Mesenchymal stem cell (in vitro differentiated cells and primary cell): ENCODE results near the gene HAUS1.
"Not testable (repeated sequence)": the region's sequence is repeated elsewhere in the genome, so short reads cannot be mapped to it uniquely, and the experiment has no call there.

Experiments
- DNase-seq: peaks from one replicate; pipeline ENCODE4 v3.0.0-alpha.2; 2013
- H2AFZ ChIP-seq: one replicate; pipeline ENCODE4 v1.6.1; 2013; ENCODE audit warnings: low read depth, mild to moderate bottlenecking, control low read depth, inconsistent platforms, low read length, moderate library complexity
- H2AK5ac ChIP-seq: 2 replicates; pipeline ENCODE4 v1.6.1; 2013; ENCODE audit warnings: low read length, moderate library complexity, mild to moderate bottlenecking, inconsistent platforms; ENCODE audit not compliant: severe bottlenecking
- H2BK120ac ChIP-seq: one replicate; pipeline ENCODE4 v1.6.1; 2013; ENCODE audit warnings: low read depth, mild to moderate bottlenecking, inconsistent platforms, low read length, moderate library complexity
- H2BK12ac ChIP-seq, 2 experiments: one replicate each; pipeline ENCODE4 v1.6.1; 2013; ENCODE audit warnings: inconsistent platforms in 2 of 2, low read length in 2 of 2, mild to moderate bottlenecking in 2 of 2, moderate library complexity in 2 of 2, control low read depth in 1 of 2
- H2BK15ac ChIP-seq: one replicate; pipeline ENCODE4 v1.6.1; 2013; ENCODE audit warnings: mild to moderate bottlenecking, low read depth, inconsistent platforms; ENCODE audit not compliant: poor library complexity, severe bottlenecking
- H2BK5ac ChIP-seq: 2 replicates; pipeline ENCODE4 v1.6.1; 2013; ENCODE audit warnings: low read depth, mild to moderate bottlenecking, low read length, control low read depth, inconsistent platforms; ENCODE audit not compliant: poor library complexity, severe bottlenecking
- H3K14ac ChIP-seq, 2 experiments: one replicate each; pipeline ENCODE4 v1.6.1; 2013; ENCODE audit warnings: inconsistent platforms in 2 of 2, low read length in 2 of 2, control low read depth in 1 of 2, mild to moderate bottlenecking in 1 of 2, moderate library complexity in 1 of 2
- H3K18ac ChIP-seq, 2 experiments: one replicate each; pipeline ENCODE4 v1.6.1; 2013; ENCODE audit warnings: inconsistent platforms in 2 of 2, low read length in 2 of 2, control low read depth in 1 of 2, low read depth in 1 of 2, mild to moderate bottlenecking in 1 of 2
- H3K23ac ChIP-seq, 2 experiments: one replicate each; pipeline ENCODE4 v1.6.1; 2013; ENCODE audit warnings: inconsistent platforms in 2 of 2, low read length in 2 of 2, mild to moderate bottlenecking in 2 of 2, moderate library complexity in 2 of 2, control low read depth in 1 of 2
- H3K27ac ChIP-seq: 2 replicates; pipeline ENCODE4 v1.5.1; 2013; ENCODE audit warnings: mild to moderate bottlenecking, moderate library complexity, low read length, control low read depth, inconsistent platforms; ENCODE audit not compliant: poor library complexity, severe bottlenecking
- H3K27me3 ChIP-seq, 2 experiments: 2 replicates each; pipeline versions ENCODE4 v1.6.1 to v1.7.0; 2013; ENCODE audit warnings: low read length in 2 of 2, mild to moderate bottlenecking in 2 of 2, moderate library complexity in 2 of 2, control low read depth in 1 of 2, inconsistent platforms in 1 of 2; ENCODE audit not compliant: control insufficient read depth in 1 of 2, insufficient read depth in 1 of 2
- H3K36me3 ChIP-seq, 2 experiments: 2 replicates each; pipeline versions ENCODE4 v1.6.1 to v1.7.0; 2013; ENCODE audit warnings: low read length in 2 of 2, control low read depth in 1 of 2, inconsistent platforms in 1 of 2, low read depth in 1 of 2, mild to moderate bottlenecking in 1 of 2; ENCODE audit not compliant: insufficient read depth in 2 of 2, control insufficient read depth in 1 of 2
- H3K4ac ChIP-seq, 2 experiments: one replicate each; pipeline ENCODE4 v1.6.1; 2013; ENCODE audit warnings: inconsistent platforms in 2 of 2, low read length in 2 of 2, mild to moderate bottlenecking in 2 of 2, moderate library complexity in 2 of 2, control low read depth in 1 of 2, low read depth in 1 of 2
- H3K4me1 ChIP-seq: 2 replicates; pipeline ENCODE4 v1.6.1; 2013; ENCODE audit warnings: low read depth, low read length, control low read depth; ENCODE audit not compliant: control insufficient read depth, insufficient read depth
- H3K4me2 ChIP-seq: 2 replicates; pipeline ENCODE4 v1.6.1; 2013; ENCODE audit warnings: low read length, mild to moderate bottlenecking, inconsistent platforms; ENCODE audit not compliant: poor library complexity, severe bottlenecking
- H3K4me3 ChIP-seq, 2 experiments: 2 replicates each; pipeline versions ENCODE4 v1.5.1 to v1.7.0; 2013; ENCODE audit warnings: low read length in 2 of 2, mild to moderate bottlenecking in 2 of 2, control low read depth in 1 of 2, low read depth in 1 of 2; ENCODE audit not compliant: insufficient read depth in 1 of 2
- H3K79me1 ChIP-seq: replicated peaks from 2 replicates; pipeline ENCODE4 v1.6.1; 2013; ENCODE audit warnings: mild to moderate bottlenecking, control low read depth, low read length, inconsistent platforms; ENCODE audit not compliant: poor library complexity, severe bottlenecking
- H3K9ac ChIP-seq: 2 replicates; pipeline ENCODE4 v1.7.0; 2013; ENCODE audit warnings: mild to moderate bottlenecking, low read length, moderate library complexity
- H3K9me3 ChIP-seq: 2 replicates; pipeline ENCODE4 v1.7.0; 2013; ENCODE audit warnings: mild to moderate bottlenecking, low read length; ENCODE audit not compliant: control insufficient read depth
- H4K8ac ChIP-seq: one replicate; pipeline ENCODE4 v1.6.1; 2013; ENCODE audit warnings: inconsistent platforms, mild to moderate bottlenecking, low read length, moderate library complexity
- H4K91ac ChIP-seq: one replicate; pipeline ENCODE4 v1.6.1; 2013; ENCODE audit warnings: mild to moderate bottlenecking, low read length, inconsistent platforms
- WGBS: methylation state at CpG from one replicate; pipeline ENCODE4 v1.1.7; 2013; ENCODE audit warnings: mixed read lengths; 5-methylcytosine and 5-hydroxymethylcytosine counted together

The HAUS1 gene

GRCh38 chr18:46130061-46130460 is 25.9 kb downstream of the HAUS1 start:
- Histone ChIP-seq H2BK120ac (no peak overlapping the region), H4K91ac (no peak overlapping the region), H3K27ac (no peak overlapping the region), H3K36me3 (peaks cover 23 to 47% of the 10 kb centered on the region in 2 experiments), H3K9me3 (no peaks in the 10 kb centered on the region), H2BK5ac (no peak overlapping the region), H3K9ac (no peak overlapping the region), H3K18ac (no peak overlapping the region), H3K23ac (no peak overlapping the region), H3K14ac (no peak overlapping the region), H2BK15ac (no peak overlapping the region), H2BK12ac (no peak overlapping the region), H4K8ac (no peak overlapping the region), H3K4me1 (no peaks in the 10 kb centered on the region), H2AFZ (no peak overlapping the region), H2AK5ac (no peak overlapping the region), H3K4ac (no peak overlapping the region), H3K27me3 (no peaks in the 10 kb centered on the region), H3K4me2 (no peak overlapping the region), H3K4me3 (no peak overlapping the region), H3K79me1 (no peaks in the 10 kb centered on the region)
- 84% methylated on average over 2 of the region's 2 CpGs for WGBS
- no peak for DNase-seq

GRCh38 chr18:46130549-46130948 is 26.4 kb downstream of the HAUS1 start:
- not testable (repeated sequence) for DNase-seq, H2BK120ac ChIP-seq, H3K4ac ChIP-seq, H3K9me3 ChIP-seq, H2BK15ac ChIP-seq, H3K23ac ChIP-seq, H4K91ac ChIP-seq, H3K4me2 ChIP-seq, H3K4me1 ChIP-seq, H3K14ac ChIP-seq, H2BK5ac ChIP-seq, H3K27me3 ChIP-seq, H3K27ac ChIP-seq, H3K18ac ChIP-seq, H2AFZ ChIP-seq, H4K8ac ChIP-seq, H3K9ac ChIP-seq, H3K4me3 ChIP-seq, H3K79me1 ChIP-seq, H2BK12ac ChIP-seq, H2AK5ac ChIP-seq
- WGBS: 100% methylated on average over 3 of the region's 8 CpGs
- peaks cover 24 to 45% of the 10 kb centered on the region in 2 experiments for H3K36me3 ChIP-seq

- Histone ChIP-seq H2BK5ac (no peak overlapping the region), H3K9me3 (no peaks in the 10 kb centered on the region), H3K27me3 (no peaks in the 10 kb centered on the region), H3K36me3 (peaks cover 17 to 21% of the 10 kb centered on the region in 2 experiments), H3K4me2 (no peak overlapping the region), H3K23ac (no peak overlapping the region), H3K4me3 (no peak overlapping the region), H3K18ac (no peak overlapping the region), H3K4ac (no peak overlapping the region), H2BK12ac (no peak overlapping the region), H3K9ac (no peak overlapping the region), H2AK5ac (no peak overlapping the region), H3K79me1 (no peaks in the 10 kb centered on the region), H3K4me1 (no peaks in the 10 kb centered on the region), H3K14ac (no peak overlapping the region), H2BK120ac (no peak overlapping the region), H2AFZ (no peak overlapping the region), H4K8ac (no peak overlapping the region), H3K27ac (no peak overlapping the region), H2BK15ac (no peak overlapping the region), H4K91ac (no peak overlapping the region)
- no peak for DNase-seq
- 100% methylated on average over 2 of the region's 3 CpGs for WGBS
Measured at GRCh38 chr18:46133534-46133933, 29.3 kb downstream of the HAUS1 start.

GRCh38 chr18:46134920-46135675 is 30.9 kb downstream of the HAUS1 start:
- Histone ChIP-seq H3K9me3 (no peaks in the 10 kb centered on the region), H2BK5ac (no peak overlapping the region), H3K36me3 (peaks cover 5 to 12% of the 10 kb centered on the region in 2 experiments), H2BK120ac (peak overlapping the region; percentile 49), H3K18ac (no peak overlapping the region), H3K9ac (no peak overlapping the region), H2AFZ (no peak overlapping the region), H3K4me2 (no peak overlapping the region), H3K4me1 (no peaks in the 10 kb centered on the region), H3K23ac (no peak overlapping the region), H3K4me3 (no peak overlapping the region), H2BK12ac (no peak overlapping the region), H4K91ac (no peak overlapping the region), H3K4ac (no peak overlapping the region), H3K79me1 (no peaks in the 10 kb centered on the region), H3K27ac (no peak overlapping the region), H2BK15ac (no peak overlapping the region), H3K14ac (no peak overlapping the region), H3K27me3 (no peaks in the 10 kb centered on the region), H4K8ac (no peak overlapping the region), H2AK5ac (no peak overlapping the region)
- 85% methylated on average over 9 of the region's 9 CpGs for WGBS
- DNase-seq: no peak
